ENCODE results near the gene VAMP5.

GRCh38 chr2:85540133-85540648 is 44.0 kb upstream of the VAMP5 start:
- TF ChIP-seq POLR2A (IDR thresholded peaks at IDR 0.05; ENCODE audit: low read length) (peak; percentile 69), GATA1 (IDR thresholded peaks at IDR 0.05; ENCODE audit: low read depth, low read length) (no peak)
